Prostate gland (tissue), 2 donors: ENCODE measurements around the gene TPD52L2. TPM values are rescaled to one million over a fixed set of nuclear protein-coding genes. Genes with fewer than 3 reads are reported as not detected.
"Not testable (repeated sequence)": the region's sequence is repeated elsewhere in the genome, so short reads cannot be mapped to it uniquely, and the experiment has no call there.

Source experiments
- DNase-seq: peaks from one replicate; pipeline ENCODE4 v3.0.0-alpha.2; 2019; ENCODE audit warnings: low spot score
- H3K27ac ChIP-seq, 2 donors: fragments of 200-600 bp; sonication (generic); 2 replicates each; pipeline ENCODE4 v1.5.1; 2017 to 2019
- H3K27me3 ChIP-seq: fragments of 200-600 bp; sonication (generic); replicated peaks from 2 replicates; pipeline ENCODE4 v1.5.1; 2019; ENCODE audit not compliant: insufficient read depth
- H3K36me3 ChIP-seq, 2 donors: fragments of 200-600 bp; sonication (generic); 1 replicate in 1 of 2; 2 replicates in 1 of 2; pipeline versions ENCODE4 v1.5.1 to v1.8.1; 2017 to 2019
- H3K4me1 ChIP-seq: fragments of 200-600 bp; sonication (generic); replicated peaks from 2 replicates; pipeline ENCODE4 v1.5.1; 2019
- H3K4me3 ChIP-seq, 2 donors: fragments of 200-600 bp; sonication (generic); 2 replicates each; pipeline ENCODE4 v1.5.1; 2017 to 2019
- H3K9me3 ChIP-seq: fragments of 200-600 bp; sonication (generic); 2 replicates; pipeline ENCODE4 v1.5.1; 2017
- POLR2A ChIP-seq: fragments of 450-650 bp; IDR thresholded peaks from one replicate; pipeline ENCODE4 v1.6.1; 2016; ENCODE audit warnings: antibody characterized with exemption, mild to moderate bottlenecking
- POLR2AphosphoS5 ChIP-seq: sonication (generic); formaldehyde crosslinking; IDR thresholded peaks from one replicate; pipeline ENCODE4 v1.6.1; 2017; ENCODE audit warnings: antibody characterized with exemption
- WGBS: methylation state at CpG from one replicate; pipeline ENCODE4 v1.1.5; 2018; 5-methylcytosine and 5-hydroxymethylcytosine counted together
- intact Hi-C: fragments of 100-400 bp; cut with DNase I; formaldehyde crosslinking; loops from one replicate; pipeline ENCODE4 v1.14.2; 2022
- total RNA-seq, 2 donors: library from RNA; depleted of rRNA; stranded (reverse); fragments of >200 nt; gene quantifications; one replicate each; pipeline ENCODE4 v1.1.0, GENCODE V29; 2016
- TF ChIP-seq, protein P1 (sequence below), 4 experiments: fragments of 200-600 bp in 2 of 4; fragments of 450-650 bp in 2 of 4; sonication (generic) in 2 of 4; IDR thresholded peaks; 1 replicate in 3 of 4; 2 replicates in 1 of 4; pipeline ENCODE4 v1.5.1; 2016 to 2019; ENCODE audit warnings: antibody characterized with exemption in 4 of 4, mild to moderate bottlenecking in 2 of 4, moderate library complexity in 2 of 4

Gene TPD52L2
- total RNA-seq, 2 donors from 2014 or later = 105 to 127 TPM

DNA sequence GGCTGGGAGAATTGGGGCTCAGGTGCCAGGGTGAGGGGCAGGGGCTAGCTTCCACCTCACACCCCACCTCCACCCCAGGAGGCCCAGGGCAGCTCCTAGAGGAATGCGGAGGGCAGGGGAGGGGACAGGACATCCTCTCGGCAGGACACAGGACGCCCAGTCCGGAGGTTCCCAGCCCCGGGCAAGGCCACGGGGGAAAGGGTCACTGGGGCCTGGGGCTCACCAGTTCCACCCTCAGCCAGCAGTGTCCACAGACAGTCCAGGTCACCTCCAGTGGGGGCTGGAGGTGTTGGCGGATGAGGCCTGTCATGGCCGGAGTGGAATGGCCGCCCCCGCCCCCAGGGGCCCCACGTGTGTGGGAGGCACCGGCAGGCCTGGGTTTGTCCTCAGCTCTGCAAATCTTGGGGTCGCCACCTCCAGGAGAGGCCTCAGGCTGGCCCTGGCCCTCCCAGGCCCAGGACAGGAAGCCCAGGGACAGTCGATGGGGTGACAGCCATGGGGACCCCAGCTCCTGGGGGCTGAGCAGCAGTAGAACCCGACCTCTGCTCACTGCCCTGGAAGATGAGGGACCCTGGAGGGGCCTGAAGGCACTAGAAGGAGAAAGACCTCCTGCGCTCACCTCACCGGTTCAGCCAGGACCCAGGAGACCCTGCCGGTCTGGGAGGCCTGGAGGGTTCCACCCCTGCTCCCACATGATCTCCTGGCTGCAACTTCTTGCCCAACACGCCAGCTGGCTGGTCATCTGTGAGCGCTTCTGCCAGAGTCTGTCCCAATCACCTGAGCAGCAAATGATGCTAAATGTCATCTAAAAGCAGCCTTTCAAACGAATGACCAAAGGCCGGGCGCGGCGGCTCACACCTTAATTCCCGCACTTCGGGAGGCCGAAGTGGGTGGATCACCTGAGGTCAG, 16.8 kb upstream of the TPD52L2 start:
- H3K9me3 ChIP-seq = no peaks in the 10 kb centered on the region
- no peak for DNase-seq
- peaks cover 6% of the 10 kb centered on the region for H3K27me3 ChIP-seq
- no peak for TF ChIP-seq POLR2A
- no peak for TF ChIP-seq POLR2AphosphoS5
- TF ChIP-seq, protein P1, sequence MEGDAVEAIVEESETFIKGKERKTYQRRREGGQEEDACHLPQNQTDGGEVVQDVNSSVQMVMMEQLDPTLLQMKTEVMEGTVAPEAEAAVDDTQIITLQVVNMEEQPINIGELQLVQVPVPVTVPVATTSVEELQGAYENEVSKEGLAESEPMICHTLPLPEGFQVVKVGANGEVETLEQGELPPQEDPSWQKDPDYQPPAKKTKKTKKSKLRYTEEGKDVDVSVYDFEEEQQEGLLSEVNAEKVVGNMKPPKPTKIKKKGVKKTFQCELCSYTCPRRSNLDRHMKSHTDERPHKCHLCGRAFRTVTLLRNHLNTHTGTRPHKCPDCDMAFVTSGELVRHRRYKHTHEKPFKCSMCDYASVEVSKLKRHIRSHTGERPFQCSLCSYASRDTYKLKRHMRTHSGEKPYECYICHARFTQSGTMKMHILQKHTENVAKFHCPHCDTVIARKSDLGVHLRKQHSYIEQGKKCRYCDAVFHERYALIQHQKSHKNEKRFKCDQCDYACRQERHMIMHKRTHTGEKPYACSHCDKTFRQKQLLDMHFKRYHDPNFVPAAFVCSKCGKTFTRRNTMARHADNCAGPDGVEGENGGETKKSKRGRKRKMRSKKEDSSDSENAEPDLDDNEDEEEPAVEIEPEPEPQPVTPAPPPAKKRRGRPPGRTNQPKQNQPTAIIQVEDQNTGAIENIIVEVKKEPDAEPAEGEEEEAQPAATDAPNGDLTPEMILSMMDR (IDR thresholded peaks at IDR 0.05) = no peak
- 66% methylated on average over 28 of the region's 28 CpGs for WGBS
- H3K4me3 ChIP-seq = no peak overlapping the region
- H3K27ac ChIP-seq = no peak overlapping the region
- intact Hi-C loops = no loop called here
- no peaks in the 10 kb centered on the region for H3K36me3 ChIP-seq
- H3K4me1 ChIP-seq = no peaks in the 10 kb centered on the region

DNA sequence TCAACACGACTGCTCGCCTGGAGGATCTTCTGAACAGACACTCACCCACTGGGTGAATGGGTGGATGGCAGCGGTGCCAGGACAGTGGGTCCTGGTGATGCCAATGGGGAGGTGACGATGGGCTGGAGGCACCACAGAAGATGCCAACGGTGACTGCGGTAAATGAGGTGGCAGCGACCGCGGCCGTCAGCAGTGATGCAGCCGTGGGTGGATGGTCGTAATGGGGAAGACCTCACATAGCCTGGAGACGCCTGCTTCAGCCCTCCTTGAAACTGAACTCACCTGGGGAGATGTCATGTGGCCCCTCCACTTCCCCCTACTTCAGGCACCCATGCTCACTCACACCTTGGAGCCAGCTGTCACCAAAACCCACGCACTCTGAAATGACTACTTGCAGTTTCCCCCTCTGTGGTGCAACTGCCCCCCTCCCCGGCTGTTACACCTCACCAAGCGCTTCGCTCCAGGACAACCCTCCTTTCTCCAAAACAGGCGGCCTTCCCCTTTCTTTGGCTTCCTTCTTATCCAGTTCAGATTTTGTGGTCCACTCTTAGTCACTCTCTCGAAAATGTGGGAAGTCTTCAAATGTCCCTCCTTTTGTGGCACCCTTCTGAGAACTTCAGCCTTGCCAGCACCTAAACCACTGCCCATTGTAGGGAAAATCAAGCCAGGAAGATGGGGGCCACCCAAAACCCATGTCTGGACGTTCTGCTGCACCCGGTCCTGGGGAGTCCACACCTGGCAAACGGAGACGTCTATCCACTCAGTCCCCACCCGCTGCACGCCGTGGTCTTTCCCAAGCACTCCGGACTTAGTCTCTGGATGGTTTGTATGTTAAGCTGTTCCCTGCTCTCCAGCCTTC, 14.2 kb upstream of the TPD52L2 start:
- Histone ChIP-seq H3K36me3 (no peaks in the 10 kb centered on the region), H3K9me3 (no peaks in the 10 kb centered on the region), H3K4me1 (peaks cover 5% of the 10 kb centered on the region), H3K27me3 (peaks cover 6% of the 10 kb centered on the region), H3K4me3 (no peak overlapping the region), H3K27ac (no peak overlapping the region)
- WGBS = 74% methylated on average over 26 of the region's 27 CpGs
- no peak for DNase-seq
- TF ChIP-seq, protein P1 (IDR thresholded peaks at IDR 0.05) = no peak
- TF ChIP-seq POLR2A (no peak), POLR2AphosphoS5 (no peak)
- intact Hi-C loops = no loop called here

DNA sequence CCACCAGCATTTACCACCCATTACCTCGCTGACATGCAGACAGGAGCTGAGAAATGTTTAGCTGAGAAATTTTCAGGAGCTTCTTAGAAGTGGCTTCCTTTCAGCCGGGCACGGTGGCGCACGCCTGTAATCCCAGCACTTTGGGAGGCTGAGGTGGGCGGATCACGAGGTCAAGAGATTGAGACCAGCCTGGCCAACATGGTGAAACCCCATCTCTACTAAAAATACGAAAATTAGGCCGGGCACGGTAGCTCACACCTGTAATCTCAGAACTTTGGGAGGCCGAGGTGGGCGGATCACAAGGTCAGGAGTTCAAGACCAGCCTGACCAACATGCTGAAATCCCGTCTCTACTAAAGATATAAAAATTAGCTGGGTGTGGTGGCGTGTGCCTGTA, 13.5 kb upstream of the TPD52L2 start:
- H3K9me3 ChIP-seq, intact Hi-C loops, H3K27me3 ChIP-seq, H3K4me1 ChIP-seq, H3K27ac ChIP-seq, DNase-seq, H3K36me3 ChIP-seq, H3K4me3 ChIP-seq: not testable (repeated sequence)
- WGBS = 82% methylated on average over 14 of the region's 14 CpGs

DNA sequence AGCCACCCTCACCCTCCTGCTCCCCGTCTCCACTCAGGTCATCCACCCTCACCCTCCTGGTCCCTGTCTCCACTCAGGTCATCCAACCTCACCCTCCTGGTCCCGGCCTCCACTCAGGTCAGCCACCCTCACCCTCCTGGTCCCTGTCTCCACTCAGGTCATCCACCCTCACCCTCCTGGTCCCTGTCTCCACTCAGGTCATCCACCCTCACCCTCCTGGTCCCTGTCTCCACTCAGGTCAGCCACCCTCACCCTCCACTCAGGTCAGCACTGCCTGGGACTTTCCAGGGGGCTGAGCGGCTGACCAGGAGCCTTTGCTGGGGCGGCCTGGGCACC, 11.4 kb upstream of the TPD52L2 start:
- H3K27me3 ChIP-seq = not testable (repeated sequence)

DNA sequence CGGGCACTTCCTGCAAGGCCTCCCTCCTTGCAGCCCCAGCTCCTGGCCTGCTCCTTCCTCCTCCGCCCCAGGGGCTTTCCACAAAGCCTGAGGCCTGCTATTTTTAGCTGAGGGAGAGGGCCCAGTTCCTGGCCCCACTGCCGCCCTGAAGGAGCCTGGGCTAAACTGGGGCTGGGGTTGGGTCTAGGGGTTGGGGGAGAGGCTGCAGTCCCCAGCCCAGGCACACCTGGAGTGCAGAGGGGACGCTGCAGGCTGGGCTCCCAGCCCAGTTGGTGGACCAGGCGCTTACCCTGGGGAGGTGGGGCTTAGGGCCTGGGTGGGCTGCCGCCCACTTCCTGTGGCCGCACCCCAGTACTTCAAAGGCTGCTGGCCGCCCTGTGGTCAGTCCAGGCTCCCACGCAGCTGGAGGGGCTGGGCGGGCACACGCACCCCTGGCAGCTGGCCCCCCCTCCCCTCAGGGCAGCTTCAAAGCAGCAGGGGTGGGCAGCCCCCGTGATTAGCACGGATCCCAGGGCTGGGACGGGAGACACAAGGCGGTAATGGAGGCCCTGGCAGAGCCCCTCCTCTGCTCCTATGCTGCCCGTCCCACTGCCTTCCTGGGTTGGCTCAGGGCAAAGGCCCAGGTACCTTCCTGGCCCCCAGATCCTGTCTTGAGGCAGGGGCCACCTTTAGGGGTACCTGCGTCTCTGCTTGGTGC, 10.9 kb upstream of the TPD52L2 start:
- H3K9me3 ChIP-seq = no peaks in the 10 kb centered on the region
- WGBS = 19% methylated on average over 15 of the region's 17 CpGs
- intact Hi-C loops = no loop called here
- TF ChIP-seq POLR2A = no peak
- TF ChIP-seq POLR2AphosphoS5 = no peak
- TF ChIP-seq, protein P1 (IDR thresholded peaks at IDR 0.05) = no peak
- H3K4me3 ChIP-seq = peak overlapping the region in 1 of 2 donors; percentile 5
- peak overlapping the region; percentile 39 to 51 for H3K27ac ChIP-seq
- H3K36me3 ChIP-seq = no peaks in the 10 kb centered on the region
- H3K27me3 ChIP-seq = no peaks in the 10 kb centered on the region
- H3K4me1 ChIP-seq = peaks cover 5% of the 10 kb centered on the region
- no peak for DNase-seq

More for the DNA sequence above, 11.4 kb upstream of the TPD52L2 start:
- WGBS = 84% methylated on average over 4 of the region's 4 CpGs
- H3K36me3 ChIP-seq, intact Hi-C loops, H3K27ac ChIP-seq, DNase-seq, H3K4me1 ChIP-seq, H3K4me3 ChIP-seq, H3K9me3 ChIP-seq: not testable (repeated sequence)
